SK-N-SH (cell line): ENCODE results near the gene SLC22A4. TPM values are rescaled to one million over a fixed set of nuclear protein-coding genes. Genes with fewer than 3 reads are reported as not detected.

Experiments
- CTCF ChIA-PET: fragments of 300-600, 350-600 bp; formaldehyde crosslinking; extraction: SDS; loops from one replicate; lab custom pipeline; 2021; lab: Yijun Ruan, JAX
- POLR2A ChIA-PET: fragments of 350-600 bp; sonication (Branson Sonifier 250); formaldehyde crosslinking; extraction: SDS; loops from one replicate; lab custom pipeline; 2020; ENCODE audit warnings: antibody characterized with exemption, inconsistent platforms; lab: Yijun Ruan, JAX
- DNase-seq: peaks from one replicate; pipeline ENCODE4 v3.0.0; 2012
- H2AFZ ChIP-seq: fragments of 200-600 bp; sonication (generic); 2 replicates; pipeline ENCODE4 v1.8.1; 2016; ENCODE audit warnings: antibody characterized with exemption, mild to moderate bottlenecking, low read depth
- H3F3A ChIP-seq: fragments of 200-600 bp; sonication (generic); replicated peaks from 2 replicates; pipeline ENCODE3; 2016; ENCODE audit warnings: antibody characterized with exemption, mild to moderate bottlenecking; ENCODE audit not compliant: insufficient read depth
- H3K27ac ChIP-seq, 2 experiments: fragments of 200-500 bp in 1 of 2; fragments of 200-600 bp in 1 of 2; sonication (Bioruptor generic) in 1 of 2; sonication (generic), shearing (Covaris generic) in 1 of 2; 2 replicates each; pipeline versions ENCODE4 v1.5.1 to v1.6.1; 2014 to 2016; ENCODE audit warnings: low read depth in 2 of 2, inconsistent platforms in 1 of 2, low read length in 1 of 2, mild to moderate bottlenecking in 1 of 2, mixed read lengths in 1 of 2
- H3K27me3 ChIP-seq: fragments of 200-600 bp; sonication (generic), shearing (Covaris generic); 2 replicates; pipeline ENCODE4 v1.6.1; 2016; ENCODE audit warnings: mixed run types; ENCODE audit not compliant: insufficient read depth
- H3K36me3 ChIP-seq, 2 experiments: fragments of 200-500 bp in 1 of 2; fragments of 200-600 bp in 1 of 2; sonication (Bioruptor generic) in 1 of 2; sonication (generic) in 1 of 2; replicated peaks in 1 of 2; 2 replicates each; pipeline versions ENCODE3 to v1.5.1; 2014 to 2016; ENCODE audit warnings: low read length in 1 of 2, mild to moderate bottlenecking in 1 of 2; ENCODE audit not compliant: insufficient read depth in 2 of 2, control insufficient read depth in 1 of 2
- H3K4me1 ChIP-seq, 2 experiments: fragments of 200-500 bp in 1 of 2; fragments of 200-600 bp in 1 of 2; sonication (Bioruptor generic) in 1 of 2; sonication (generic), shearing (Covaris generic) in 1 of 2; 2 replicates each; pipeline versions ENCODE4 v1.5.1 to v1.6.1; 2014 to 2016; ENCODE audit warnings: low read depth in 1 of 2, low read length in 1 of 2, mixed run types in 1 of 2; ENCODE audit not compliant: insufficient read depth in 2 of 2, control insufficient read depth in 1 of 2
- H3K4me2 ChIP-seq: fragments of 200-600 bp; sonication (generic), shearing (Covaris generic); 2 replicates; pipeline ENCODE4 v1.6.1; 2017; ENCODE audit warnings: mixed run types
- H3K4me3 ChIP-seq, 2 experiments: fragments of 200-500 bp in 1 of 2; fragments of 200-600 bp in 1 of 2; sonication (Bioruptor generic) in 1 of 2; sonication (generic), shearing (Covaris generic) in 1 of 2; 2 replicates each; pipeline versions ENCODE4 v1.5.1 to v1.8.1; 2014 to 2016; ENCODE audit warnings: low read depth in 2 of 2, inconsistent platforms in 1 of 2, low read length in 1 of 2, mild to moderate bottlenecking in 1 of 2, mixed read lengths in 1 of 2, moderate library complexity in 1 of 2
- H3K79me2 ChIP-seq: fragments of 200-600 bp; sonication (generic); 2 replicates; pipeline ENCODE4 v1.8.1; 2017; ENCODE audit warnings: mild to moderate bottlenecking; ENCODE audit not compliant: insufficient read depth
- H3K9ac ChIP-seq: fragments of 200-600 bp; sonication (generic); 2 replicates; pipeline ENCODE4 v1.6.1; 2017; ENCODE audit warnings: mixed run types
- H3K9me2 ChIP-seq: fragments of 200-600 bp; sonication (generic); 2 replicates; pipeline ENCODE4 v1.6.1; 2017; ENCODE audit warnings: mixed run types
- H3K9me3 ChIP-seq: fragments of 200-600 bp; sonication (generic); 2 replicates; pipeline ENCODE4 v1.6.1; 2017; ENCODE audit warnings: mixed run types, mild to moderate bottlenecking, moderate library complexity
- H4K20me1 ChIP-seq: fragments of 200-600 bp; sonication (generic); 2 replicates; pipeline ENCODE4 v1.6.1; 2017; ENCODE audit warnings: mild to moderate bottlenecking, mixed run types; ENCODE audit not compliant: insufficient read depth
- EP300 ChIP-seq, 2 experiments: IDR thresholded peaks; 2 replicates each; pipeline versions ENCODE4 v1.4.0 to v1.6.1; 2012; ENCODE audit warnings: borderline replicate concordance in 1 of 2, low read depth in 1 of 2, low read length in 1 of 2
- EZH2phosphoT487 ChIP-seq: fragments of 200-600 bp; sonication (generic); IDR thresholded peaks from 2 replicates; pipeline ENCODE4 v1.6.1; 2017; ENCODE audit warnings: low read depth, mixed run types, mild to moderate bottlenecking, antibody characterized with exemption, moderate library complexity, borderline replicate concordance
- FOXJ3 ChIP-seq: sonication (generic); formaldehyde crosslinking; IDR thresholded peaks from 2 replicates; pipeline ENCODE4 v1.5.1; 2020; ENCODE audit warnings: mild to moderate bottlenecking, missing genetic modification reagents
- MEF2A ChIP-seq: IDR thresholded peaks from 2 replicates; pipeline ENCODE4 v1.4.0; 2012; ENCODE audit warnings: low read depth, borderline replicate concordance
- MXI1 ChIP-seq: IDR thresholded peaks from 2 replicates; pipeline ENCODE4 v1.6.1; 2012; ENCODE audit warnings: mild to moderate bottlenecking, low read depth, low read length, improper control_type of control experiment
- NFIC ChIP-seq: IDR thresholded peaks from 2 replicates; pipeline ENCODE4 v1.4.0; 2012; ENCODE audit warnings: borderline replicate concordance
- POLR2AphosphoS5 ChIP-seq: IDR thresholded peaks from 2 replicates; pipeline ENCODE4 v1.6.1; 2012; ENCODE audit warnings: low read depth, low read length
- TAF1 ChIP-seq: IDR thresholded peaks from 2 replicates; pipeline ENCODE4 v1.6.1; 2012; ENCODE audit warnings: low read depth, mild to moderate bottlenecking, low read length, moderate library complexity, borderline replicate concordance
- TCF12 ChIP-seq: IDR thresholded peaks from 2 replicates; pipeline ENCODE4 v1.4.0; 2012
- TEAD4 ChIP-seq: IDR thresholded peaks from 2 replicates; pipeline ENCODE4 v1.4.0; 2012; ENCODE audit warnings: mild to moderate bottlenecking, borderline replicate concordance; ENCODE audit not compliant: insufficient read depth
- YY1 ChIP-seq: IDR thresholded peaks from 2 replicates; pipeline ENCODE4 v1.4.0; 2012; ENCODE audit warnings: low read depth, mild to moderate bottlenecking
- WGBS: methylation state at CpG from one replicate; pipeline ENCODE4 v1.1.6; 2017; ENCODE audit warnings: low lambda C conversion rate; 5-methylcytosine and 5-hydroxymethylcytosine counted together
- polyA plus RNA-seq, 3 experiments: library from polyadenylated mRNA; depleted of rRNA; stranded (reverse); fragments of >200 nt; gene quantifications; 2 replicates each; pipeline ENCODE4 v1.2.3, GENCODE V29; 2012
- TF ChIP-seq, protein P1 (sequence below): IDR thresholded peaks from 2 replicates; pipeline ENCODE4 v1.4.0; 2012; ENCODE audit warnings: low read depth, borderline replicate concordance
- TF ChIP-seq, protein P2 (sequence below): IDR thresholded peaks from 2 replicates; pipeline ENCODE4; 2012
- TF ChIP-seq, protein P3 (sequence below): IDR thresholded peaks from 2 replicates; pipeline ENCODE4 v1.6.1; 2012; ENCODE audit warnings: mild to moderate bottlenecking, low read depth, low read length, moderate library complexity

The SLC22A4 gene
- polyA plus RNA-seq, 1 of the 3 experiments (the other 2 are of a cell fraction), result 3.3 TPM

DNA sequence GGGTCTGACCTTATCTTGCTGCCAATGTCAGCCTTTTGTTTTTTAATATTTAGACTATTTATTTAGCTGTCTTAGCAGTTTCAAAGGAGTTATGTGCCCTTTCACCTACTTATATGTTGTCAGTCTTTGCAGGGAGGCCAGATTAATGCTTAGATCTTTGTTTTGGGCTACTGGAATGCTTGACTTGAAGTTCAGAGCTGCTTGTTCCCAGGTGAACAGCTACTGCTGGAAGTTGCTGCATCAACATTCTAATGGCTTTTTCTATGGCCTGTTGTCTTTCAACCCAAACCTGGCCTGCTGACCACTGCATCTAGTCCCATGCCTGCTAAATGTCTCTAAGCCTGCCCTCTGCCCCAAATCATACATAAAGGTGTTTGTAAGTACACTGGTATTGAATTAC is 78.3 kb downstream of the SLC22A4 start (continued):
- TF ChIP-seq TEAD4 (no peak), TCF12 (no peak)
- TF ChIP-seq, protein P1, sequence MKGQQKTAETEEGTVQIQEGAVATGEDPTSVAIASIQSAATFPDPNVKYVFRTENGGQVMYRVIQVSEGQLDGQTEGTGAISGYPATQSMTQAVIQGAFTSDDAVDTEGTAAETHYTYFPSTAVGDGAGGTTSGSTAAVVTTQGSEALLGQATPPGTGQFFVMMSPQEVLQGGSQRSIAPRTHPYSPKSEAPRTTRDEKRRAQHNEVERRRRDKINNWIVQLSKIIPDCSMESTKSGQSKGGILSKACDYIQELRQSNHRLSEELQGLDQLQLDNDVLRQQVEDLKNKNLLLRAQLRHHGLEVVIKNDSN, result no peak

DNA sequence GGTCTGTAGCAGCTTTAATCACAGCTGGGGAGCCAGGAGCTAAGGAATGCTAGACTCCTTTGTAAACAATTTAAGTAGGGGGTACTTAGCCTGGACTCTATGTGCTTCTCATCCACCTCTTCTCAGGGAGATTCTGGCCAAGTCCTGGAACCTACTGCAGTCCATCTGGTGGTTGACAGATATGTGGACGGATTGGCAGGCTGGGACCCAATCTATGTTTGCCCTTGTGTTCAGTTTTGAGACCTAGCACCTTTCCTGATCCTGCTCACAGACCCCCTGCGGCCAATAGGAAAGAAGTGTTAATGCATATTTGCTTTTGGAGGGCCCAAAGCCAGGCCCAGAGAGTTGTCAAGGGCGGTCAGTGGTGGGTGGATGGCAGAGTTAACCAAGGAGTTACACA is 81.8 kb downstream of the SLC22A4 start:
- CTCF ChIA-PET, result interaction anchor here (1.4 to 2.6 kb wide), 2 partner anchors 9 to 11 kb away, joined by 3 to 13 read pairs; no protein-coding TSS in a partner anchor
- no peaks in the 10 kb centered on the region for H3K79me2 ChIP-seq
- peaks cover 0 to 6% of the 10 kb centered on the region in 2 experiments for H3K36me3 ChIP-seq
- WGBS, result 100% methylated on average over 1 of the region's 3 CpGs
- POLR2A ChIA-PET, result no interaction called here
- no peak overlapping the region for H3K4me3 ChIP-seq
- no peaks in the 10 kb centered on the region for H3K9me3 ChIP-seq
- no peaks in the 10 kb centered on the region for H3F3A ChIP-seq
- no peak overlapping the region for H2AFZ ChIP-seq
- no peak for DNase-seq
- TF ChIP-seq EP300 (IDR thresholded peaks at IDR 0.05; ENCODE audit: borderline replicate concordance in 1 of 2, low read depth in 1 of 2, low read length in 1 of 2) (no peak), TAF1 (no peak), POLR2AphosphoS5 (no peak), EZH2phosphoT487 (no peak), FOXJ3 (CRISPR knock-in tag) (no peak), MEF2A (no peak), TCF12 (no peak), TEAD4 (no peak), NFIC (no peak), YY1 (no peak), MXI1 (no peak)
- TF ChIP-seq, protein P2, sequence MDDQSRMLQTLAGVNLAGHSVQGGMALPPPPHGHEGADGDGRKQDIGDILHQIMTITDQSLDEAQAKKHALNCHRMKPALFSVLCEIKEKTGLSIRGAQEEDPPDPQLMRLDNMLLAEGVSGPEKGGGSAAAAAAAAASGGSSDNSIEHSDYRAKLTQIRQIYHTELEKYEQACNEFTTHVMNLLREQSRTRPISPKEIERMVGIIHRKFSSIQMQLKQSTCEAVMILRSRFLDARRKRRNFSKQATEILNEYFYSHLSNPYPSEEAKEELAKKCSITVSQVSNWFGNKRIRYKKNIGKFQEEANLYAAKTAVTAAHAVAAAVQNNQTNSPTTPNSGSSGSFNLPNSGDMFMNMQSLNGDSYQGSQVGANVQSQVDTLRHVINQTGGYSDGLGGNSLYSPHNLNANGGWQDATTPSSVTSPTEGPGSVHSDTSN, result no peak
- TF ChIP-seq, protein P3, sequence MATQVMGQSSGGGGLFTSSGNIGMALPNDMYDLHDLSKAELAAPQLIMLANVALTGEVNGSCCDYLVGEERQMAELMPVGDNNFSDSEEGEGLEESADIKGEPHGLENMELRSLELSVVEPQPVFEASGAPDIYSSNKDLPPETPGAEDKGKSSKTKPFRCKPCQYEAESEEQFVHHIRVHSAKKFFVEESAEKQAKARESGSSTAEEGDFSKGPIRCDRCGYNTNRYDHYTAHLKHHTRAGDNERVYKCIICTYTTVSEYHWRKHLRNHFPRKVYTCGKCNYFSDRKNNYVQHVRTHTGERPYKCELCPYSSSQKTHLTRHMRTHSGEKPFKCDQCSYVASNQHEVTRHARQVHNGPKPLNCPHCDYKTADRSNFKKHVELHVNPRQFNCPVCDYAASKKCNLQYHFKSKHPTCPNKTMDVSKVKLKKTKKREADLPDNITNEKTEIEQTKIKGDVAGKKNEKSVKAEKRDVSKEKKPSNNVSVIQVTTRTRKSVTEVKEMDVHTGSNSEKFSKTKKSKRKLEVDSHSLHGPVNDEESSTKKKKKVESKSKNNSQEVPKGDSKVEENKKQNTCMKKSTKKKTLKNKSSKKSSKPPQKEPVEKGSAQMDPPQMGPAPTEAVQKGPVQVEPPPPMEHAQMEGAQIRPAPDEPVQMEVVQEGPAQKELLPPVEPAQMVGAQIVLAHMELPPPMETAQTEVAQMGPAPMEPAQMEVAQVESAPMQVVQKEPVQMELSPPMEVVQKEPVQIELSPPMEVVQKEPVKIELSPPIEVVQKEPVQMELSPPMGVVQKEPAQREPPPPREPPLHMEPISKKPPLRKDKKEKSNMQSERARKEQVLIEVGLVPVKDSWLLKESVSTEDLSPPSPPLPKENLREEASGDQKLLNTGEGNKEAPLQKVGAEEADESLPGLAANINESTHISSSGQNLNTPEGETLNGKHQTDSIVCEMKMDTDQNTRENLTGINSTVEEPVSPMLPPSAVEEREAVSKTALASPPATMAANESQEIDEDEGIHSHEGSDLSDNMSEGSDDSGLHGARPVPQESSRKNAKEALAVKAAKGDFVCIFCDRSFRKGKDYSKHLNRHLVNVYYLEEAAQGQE, result no peak
- H3K9ac ChIP-seq, result no peak overlapping the region
- H3K4me1 ChIP-seq, result peaks cover 0 to 7% of the 10 kb centered on the region in 2 experiments; a peak in 1 of 4 replicates
- no peak overlapping the region for H3K4me2 ChIP-seq
- H4K20me1 ChIP-seq, result no peaks in the 10 kb centered on the region
- H3K9me2 ChIP-seq, result no peaks in the 10 kb centered on the region
- no peaks in the 10 kb centered on the region for H3K27me3 ChIP-seq
- no peak overlapping the region for H3K27ac ChIP-seq
